ENCODE measurements around the gene APBA3.

- TF ChIP-seq, protein P1, sequence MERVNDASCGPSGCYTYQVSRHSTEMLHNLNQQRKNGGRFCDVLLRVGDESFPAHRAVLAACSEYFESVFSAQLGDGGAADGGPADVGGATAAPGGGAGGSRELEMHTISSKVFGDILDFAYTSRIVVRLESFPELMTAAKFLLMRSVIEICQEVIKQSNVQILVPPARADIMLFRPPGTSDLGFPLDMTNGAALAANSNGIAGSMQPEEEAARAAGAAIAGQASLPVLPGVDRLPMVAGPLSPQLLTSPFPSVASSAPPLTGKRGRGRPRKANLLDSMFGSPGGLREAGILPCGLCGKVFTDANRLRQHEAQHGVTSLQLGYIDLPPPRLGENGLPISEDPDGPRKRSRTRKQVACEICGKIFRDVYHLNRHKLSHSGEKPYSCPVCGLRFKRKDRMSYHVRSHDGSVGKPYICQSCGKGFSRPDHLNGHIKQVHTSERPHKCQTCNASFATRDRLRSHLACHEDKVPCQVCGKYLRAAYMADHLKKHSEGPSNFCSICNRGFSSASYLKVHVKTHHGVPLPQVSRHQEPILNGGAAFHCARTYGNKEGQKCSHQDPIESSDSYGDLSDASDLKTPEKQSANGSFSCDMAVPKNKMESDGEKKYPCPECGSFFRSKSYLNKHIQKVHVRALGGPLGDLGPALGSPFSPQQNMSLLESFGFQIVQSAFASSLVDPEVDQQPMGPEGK (CRISPR knock-in tag; IDR thresholded peaks at IDR 0.05; ENCODE audit: borderline replicate concordance), result no peak
- no peak for TF ChIP-seq ARNTL (CRISPR knock-in tag; IDR thresholded peaks at IDR 0.05; ENCODE audit: borderline replicate concordance, low read depth)
- no peak for TF ChIP-seq ZC3H10 (CRISPR knock-in tag; IDR thresholded peaks at IDR 0.05)
- TF ChIP-seq ZFP3 (CRISPR knock-in tag; IDR thresholded peaks at IDR 0.05), result no peak
- no peak for TF ChIP-seq TCF4 (CRISPR knock-in tag; IDR thresholded peaks at IDR 0.05; ENCODE audit: borderline replicate concordance)
- no peak for TF ChIP-seq PPARA (CRISPR knock-in tag; IDR thresholded peaks at IDR 0.05; ENCODE audit: borderline replicate concordance)
- no peak for TF ChIP-seq GLIS3 (CRISPR knock-in tag; IDR thresholded peaks at IDR 0.05)
These were observed 29.4 kb downstream of the APBA3 start for GRCh38 chr19:3732108-3732507.

Data from SK-N-SH treated with all-trans-retinoic acid at 6 μM for 48 hours (cell line).